ENCODE results near the gene BLM.
"Not testable (repeated sequence)": the region's sequence is repeated elsewhere in the genome, so short reads cannot be mapped to it uniquely, and the experiment has no call there.

BLM gene

DNA sequence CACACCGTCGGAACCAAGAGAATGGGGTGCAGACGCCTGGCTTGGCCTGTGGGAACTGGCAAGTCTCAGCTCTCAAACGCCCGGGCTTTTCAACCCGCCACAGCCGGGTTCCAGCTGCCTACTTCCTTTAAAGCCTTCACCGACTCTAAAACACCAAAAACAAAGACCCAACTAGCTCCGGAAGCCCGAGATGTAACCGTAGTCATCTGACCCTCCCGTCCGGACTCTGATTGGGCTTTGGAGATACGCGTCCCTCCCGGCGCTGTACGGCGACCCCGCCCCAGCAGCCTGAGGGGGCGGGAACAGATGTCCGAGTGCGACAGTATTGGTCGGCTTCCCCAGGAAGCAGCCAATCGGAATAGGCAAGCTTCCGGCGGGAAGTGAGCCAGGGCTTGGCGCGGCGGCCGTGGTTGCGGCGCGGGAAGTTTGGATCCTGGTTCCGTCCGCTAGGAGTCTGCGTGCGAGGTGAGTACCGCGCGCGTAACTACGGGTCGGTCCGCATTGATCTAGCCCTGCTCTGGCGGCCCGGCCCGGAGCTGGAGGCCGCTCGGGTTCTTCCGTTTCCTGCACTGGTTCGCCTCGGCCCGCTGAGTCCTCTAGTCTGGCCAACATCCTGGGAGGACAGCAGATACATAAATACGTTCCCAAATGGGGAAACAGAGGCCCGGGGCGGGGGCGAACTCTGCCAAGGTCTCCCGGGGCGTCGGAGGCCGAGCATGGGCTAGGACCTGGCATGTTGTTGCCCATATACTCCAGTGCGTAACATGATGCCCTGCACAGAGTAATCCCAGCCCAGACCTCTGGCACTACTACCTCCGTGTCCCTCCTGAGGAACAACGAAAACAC lies at the start of gene BLM:
Gene BLM (plus strand): TSS at position 371 of the 846 bp plus-strand sequence. CDS start 30,047 bp downstream, outside the sequence.
- peak; percentile 96 for DNase-seq

DNA sequence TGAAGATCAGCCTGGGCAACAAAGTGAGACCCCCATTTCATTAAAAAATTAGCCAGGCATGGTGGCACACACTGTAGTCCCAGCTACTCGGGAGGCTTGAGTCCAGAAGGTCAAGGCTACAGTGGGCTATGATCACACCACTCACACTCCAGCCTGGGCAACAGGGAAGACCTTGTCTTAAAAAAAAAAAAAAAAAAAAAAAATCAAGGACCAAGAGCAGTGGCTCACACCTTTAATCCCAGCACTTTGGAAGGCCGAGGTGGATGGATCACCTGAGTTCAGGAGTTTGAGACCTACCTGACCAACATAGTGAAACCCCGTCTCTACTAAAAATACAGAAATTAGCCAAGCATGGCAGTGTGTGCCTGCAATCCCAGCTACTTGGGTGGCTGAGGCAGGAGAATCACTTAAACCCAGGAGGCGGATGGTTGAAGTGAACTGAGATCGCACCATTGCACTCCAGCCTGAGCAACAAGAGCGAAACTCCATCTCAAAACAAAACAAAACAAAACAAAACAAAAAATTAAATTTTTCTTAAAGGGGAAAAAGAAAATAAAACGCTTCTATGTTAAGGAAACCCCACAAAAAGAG lies 49.3 kb upstream of the BLM start:
- DNase-seq, result not testable (repeated sequence)

DNA sequence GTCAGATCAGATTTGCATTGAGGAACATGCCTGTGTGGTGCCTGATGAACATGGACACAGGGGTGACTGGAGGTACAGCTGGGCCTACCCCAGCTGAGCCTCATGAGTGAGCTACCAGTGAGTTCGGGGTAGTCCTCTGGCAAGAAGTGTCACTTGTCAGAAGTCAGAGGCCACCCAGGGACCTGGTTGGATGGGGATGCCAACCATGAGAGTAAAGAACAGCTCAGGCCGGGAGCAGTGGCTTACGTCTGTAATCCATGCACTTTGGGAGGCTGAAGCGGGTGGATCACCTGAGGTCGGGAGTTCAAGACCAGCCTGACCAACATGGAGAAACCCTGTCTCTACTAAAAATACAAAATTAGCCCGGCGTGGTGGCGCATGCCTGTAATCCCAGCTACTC lies 46.5 kb upstream of the BLM start:
- DNase-seq, result not testable (repeated sequence)

DNA sequence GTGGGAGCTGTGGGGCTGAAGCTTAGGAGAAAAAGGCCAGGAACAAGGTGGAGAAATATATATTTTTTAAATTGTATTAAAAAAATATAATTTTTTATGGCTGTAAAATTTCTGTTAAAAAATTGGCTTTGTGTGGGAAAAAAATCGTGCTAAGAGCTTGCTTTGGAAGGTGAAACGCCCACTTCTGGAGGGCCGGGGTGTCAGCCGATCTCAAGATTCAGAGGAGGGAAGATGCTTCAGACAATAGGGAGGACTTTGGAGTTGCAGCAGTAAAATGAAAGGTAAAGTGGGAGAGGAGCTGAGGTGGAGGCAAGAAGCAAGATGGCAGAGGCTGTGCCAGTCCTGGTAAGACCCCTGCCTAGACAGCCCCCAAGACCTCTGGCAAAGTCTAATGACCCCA lies 45.9 kb upstream of the BLM start:
- no peak for DNase-seq

DNA sequence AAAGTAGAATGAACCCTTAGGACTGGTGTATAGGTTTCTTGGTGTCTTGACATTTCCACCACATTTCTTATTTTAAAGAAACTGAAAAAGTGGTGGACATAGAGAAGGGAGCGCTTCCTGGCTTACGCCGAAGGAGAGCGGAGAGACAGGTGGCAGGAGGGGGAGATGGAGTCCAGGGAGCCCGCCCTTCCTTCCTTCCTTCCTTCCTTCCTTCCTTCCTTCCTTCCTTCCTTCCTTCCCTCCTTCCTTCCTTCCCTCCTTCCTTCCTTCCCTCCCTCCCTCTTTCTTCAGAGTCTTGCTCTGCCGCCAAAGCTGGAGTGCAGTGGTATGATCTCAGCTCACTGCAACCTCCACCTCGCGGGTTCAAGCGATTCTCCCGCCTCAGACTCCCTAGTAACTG lies 43.8 kb upstream of the BLM start:
- not testable (repeated sequence) for DNase-seq

DNA sequence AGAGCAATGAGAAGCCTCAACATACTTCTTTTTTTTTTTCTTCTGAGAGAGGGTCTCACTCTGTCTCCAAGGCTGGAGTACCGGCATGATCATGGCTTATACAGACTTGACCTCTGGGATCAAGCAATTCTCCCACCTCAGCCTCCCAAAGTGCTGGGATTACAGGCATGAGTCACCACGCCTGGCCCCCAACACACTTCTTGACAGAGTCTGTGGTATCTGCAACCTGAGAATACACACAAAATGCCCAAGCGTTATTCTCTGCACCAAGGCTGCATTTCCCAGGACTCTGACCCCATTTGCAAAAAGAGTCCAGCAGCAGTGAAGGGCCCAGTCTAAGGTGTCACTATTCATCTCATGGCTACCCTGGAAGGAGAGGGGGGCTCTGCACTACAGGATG lies 42.7 kb upstream of the BLM start:
- no peak for DNase-seq

DNA sequence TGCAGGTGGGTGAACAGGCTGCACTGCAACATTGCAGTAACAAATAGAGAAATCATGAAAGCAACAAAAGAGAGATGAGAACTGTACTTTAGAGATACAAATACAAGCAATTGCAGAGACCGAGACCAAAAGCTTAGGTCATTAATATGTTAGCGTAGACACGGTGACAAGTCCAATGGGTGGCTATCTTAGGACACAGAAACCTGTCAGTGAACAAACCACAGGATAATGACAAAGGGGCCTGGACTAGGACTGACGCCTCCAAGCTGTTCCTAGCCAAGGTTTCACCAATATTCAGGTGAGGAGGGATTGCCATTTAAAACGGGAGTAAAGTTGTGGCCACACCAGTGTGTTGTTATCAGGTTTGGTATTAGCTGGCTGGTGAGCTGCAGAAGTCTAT lies 41.7 kb upstream of the BLM start:
- no peak for DNase-seq

DNA sequence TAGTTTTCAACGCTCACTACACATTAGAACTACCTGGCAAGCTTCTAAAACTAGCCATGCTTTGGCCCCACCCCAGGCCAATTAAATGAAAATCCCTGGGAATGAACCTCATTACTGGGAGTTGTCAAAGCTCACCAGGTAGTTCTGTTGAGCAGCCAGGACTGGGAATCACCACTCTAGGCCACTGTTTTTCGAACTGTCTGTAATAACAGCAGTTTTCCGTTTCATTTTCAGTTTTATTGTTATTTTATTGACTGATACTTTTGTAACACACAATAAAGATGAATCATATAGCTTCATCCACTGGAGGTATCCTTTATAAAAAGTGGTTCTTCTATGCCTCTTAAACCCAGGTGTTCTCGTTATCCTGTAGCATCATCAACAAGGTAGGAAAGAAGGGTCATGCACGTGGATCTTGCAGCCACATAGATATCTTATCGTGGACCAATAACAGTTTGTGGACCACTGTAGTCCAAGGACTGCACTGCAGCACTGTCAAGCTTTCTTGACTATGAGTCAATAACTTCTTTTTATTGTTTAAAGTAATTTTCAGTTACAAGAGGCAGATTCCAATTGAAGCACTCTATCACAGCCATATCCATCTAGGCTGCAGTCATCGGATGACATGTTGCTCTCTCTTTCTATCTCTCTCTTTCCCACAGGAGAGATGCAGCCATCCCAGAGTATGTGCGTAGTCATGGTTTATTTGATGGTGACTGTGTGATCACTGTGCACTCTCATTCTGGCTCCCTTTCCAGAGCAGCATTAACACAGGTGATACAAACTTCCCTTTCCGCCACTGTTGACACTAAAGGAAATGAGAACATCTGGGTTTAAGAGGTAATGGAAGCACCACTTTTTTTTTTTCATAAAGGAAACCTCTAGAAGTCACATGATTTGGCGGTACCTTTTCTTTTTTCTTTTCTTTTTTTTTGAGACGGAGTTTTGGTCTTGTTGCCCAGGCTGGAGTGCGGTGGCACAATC lies 39.0 kb upstream of the BLM start:
- DNase-seq, result no peak

DNA sequence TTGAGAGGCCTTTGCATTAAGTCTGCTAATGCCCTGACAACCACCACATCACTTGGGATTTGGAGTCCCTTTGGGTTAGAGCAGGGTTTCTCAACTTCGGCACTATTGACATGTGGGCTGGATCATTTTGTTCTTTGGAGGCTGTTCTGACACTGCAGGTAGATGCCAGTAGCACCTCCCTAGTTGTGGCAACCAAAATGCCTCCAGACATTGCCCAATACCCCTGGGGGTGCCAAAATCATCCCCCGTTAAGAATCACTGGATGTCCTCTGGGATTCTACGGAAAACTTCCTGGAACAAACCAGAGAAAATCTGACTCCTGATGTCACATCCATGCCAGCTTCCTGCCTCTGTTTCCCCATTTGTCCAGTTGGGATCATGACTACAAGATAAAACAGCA lies 37.2 kb upstream of the BLM start:
- no peak for DNase-seq

DNA sequence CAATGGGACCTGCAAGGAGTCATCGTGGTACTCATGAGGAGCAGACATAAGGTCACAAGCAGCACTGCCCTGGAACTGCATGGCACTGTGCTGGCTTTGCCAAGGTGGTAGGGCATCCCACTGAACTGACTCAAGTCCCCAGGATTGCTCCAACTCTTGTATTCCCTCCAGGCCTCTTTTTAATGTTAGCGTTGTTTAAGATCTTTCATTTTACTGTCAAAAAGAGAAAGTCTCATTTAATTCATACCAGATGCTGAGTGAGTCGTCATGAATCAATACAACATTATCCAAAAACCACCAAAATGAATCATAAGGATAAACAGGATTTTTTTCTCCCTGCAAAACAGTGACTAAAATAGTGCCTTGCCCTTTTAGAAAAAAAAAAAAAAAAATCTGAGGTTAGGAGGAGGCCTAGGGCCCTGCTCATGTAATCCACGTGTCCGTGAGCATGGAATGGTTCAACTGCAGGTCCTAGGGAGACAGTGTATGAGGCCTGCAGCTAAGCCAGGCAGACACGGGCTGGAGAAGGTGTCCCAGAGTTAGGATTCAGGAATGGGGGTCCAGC lies 36.7 kb upstream of the BLM start:
- no peak for DNase-seq

DNA sequence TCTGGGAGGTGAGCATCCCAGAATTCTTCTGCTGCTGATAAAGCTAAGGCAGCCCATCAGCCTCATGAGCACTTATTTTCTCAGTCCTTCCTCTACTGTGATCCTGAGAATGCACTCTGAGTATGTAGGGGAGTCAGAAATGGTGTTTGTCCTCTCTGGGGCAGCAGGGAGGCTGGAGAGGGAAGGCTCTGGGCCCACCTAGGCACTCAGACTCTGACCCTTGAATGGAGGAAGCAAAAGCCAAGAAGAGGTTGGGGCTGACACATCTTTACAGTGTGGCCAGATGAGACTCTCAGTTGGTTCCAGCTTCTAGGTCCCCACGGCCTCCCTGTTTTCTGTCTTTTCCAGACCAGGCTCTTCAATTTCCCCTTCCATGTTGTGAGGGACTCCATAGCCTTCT lies 36.1 kb upstream of the BLM start:
- DNase-seq, result no peak

DNA sequence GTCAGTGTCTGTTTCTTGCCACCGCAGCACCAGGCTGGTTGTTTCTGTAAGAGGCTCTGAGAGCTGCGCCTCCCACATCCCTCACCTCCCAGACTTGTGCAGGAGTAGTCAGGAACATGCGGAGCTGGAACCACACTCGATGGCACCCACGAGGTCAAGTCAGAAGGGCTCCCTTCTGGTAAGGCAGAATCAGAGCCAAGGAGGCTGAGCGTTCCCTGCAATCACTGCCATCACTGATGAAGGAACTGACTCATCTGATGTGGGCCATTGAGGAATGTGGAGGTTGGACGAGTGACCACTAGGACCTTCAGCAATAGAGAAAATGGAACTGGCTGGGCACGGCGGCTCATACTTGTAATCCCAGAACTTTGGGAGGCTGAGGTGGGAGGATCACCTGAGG lies 35.7 kb upstream of the BLM start:
- DNase-seq, result no peak

DNA sequence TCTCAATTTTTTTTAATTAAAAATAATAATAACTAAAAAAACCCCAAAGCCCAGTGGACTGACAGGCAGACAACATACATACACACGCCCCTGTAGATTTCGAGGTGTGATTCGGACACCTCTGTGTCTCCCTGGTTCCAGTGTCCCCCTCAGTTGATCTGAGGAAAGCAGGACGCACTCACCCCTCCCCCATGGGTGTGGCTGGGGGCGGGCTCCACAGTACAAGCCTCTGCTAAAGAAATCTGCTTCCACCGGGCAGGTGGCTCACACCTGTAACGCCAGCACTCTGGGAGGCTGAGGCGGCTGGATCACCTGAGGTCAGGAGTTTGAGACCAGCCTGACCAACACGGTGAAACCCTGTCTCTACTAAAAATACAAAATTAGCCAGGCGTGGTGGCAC lies 33.8 kb upstream of the BLM start:
- DNase-seq, result no peak

DNA sequence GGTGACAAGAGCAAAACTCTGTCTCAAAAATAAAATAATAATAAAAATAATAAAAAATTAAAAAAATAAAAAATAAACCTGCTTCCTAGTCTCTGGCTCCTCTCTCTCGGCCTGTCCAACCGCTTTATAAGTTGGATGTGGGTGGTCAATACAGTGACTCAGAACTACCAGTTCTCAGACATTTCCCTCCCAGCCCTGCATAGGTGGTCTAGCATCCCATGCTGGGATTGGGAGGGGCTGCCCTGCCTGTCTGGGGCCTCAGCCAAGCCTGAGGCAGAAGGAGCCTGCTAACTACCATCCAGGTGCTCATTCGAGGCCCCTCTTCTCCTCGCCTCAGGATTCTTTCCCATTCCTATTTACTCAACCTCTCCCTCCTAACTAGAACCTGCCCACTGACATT lies 33.3 kb upstream of the BLM start:
- DNase-seq, result no peak

DNA sequence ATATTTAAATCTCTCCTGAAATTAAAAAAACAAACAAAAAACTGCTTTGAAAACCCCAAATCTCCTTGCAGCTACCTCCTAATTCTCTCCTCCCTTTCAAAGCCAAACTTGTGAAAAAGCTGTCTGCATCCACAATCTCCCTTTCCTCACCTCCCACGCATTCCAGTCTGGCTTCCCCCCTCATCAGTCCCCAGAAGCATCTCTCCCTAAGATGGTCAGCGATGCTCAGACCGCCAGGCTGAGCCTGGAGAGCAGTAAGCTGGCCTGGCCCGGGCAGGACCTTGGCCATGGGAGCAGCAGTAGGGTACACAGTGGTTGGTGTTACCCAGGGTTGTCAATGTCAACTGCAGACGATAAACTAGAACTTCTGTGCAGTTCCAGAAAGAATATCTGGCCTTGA lies 32.9 kb upstream of the BLM start:
- no peak for DNase-seq

DNA sequence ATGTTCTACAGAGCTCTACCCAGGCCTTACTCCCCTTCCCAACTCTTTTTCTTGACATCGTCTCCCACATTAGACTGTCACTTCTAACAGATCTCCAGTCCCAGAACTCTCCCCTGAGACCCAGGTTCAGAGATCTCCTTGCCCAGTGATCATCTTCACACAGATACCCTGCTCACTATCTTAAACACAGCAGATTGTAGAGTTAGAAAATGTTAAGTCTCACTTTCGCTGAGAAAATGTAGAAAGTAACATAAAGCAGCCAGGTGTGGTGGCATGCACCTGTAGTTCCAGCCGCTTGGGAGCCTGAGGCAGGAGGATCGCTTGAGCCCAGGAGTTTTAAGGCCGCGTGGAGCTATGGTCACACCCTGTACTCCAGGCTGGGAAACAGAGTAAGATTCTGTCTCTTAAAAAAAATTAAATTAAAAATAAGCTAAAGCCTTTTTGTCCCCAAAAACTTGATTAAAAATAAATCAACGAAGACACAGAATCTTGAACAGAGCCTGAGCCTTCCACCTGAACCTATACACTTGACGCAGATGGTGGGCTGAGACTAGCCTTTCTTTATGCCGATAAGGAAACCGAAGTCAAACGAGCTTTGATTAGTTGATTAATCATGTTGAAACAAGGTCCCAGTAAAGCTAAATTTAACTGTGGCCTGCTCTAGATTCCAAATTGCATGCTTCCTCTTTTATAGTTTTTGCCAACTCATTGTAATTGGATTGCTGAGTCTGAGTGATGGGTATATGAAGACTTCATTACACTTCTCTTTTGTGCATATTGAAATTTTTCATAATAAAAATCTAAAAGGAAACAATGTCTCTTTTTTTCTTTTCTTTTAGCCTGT lies 31.3 kb upstream of the BLM start:
- DNase-seq, result no peak

DNA sequence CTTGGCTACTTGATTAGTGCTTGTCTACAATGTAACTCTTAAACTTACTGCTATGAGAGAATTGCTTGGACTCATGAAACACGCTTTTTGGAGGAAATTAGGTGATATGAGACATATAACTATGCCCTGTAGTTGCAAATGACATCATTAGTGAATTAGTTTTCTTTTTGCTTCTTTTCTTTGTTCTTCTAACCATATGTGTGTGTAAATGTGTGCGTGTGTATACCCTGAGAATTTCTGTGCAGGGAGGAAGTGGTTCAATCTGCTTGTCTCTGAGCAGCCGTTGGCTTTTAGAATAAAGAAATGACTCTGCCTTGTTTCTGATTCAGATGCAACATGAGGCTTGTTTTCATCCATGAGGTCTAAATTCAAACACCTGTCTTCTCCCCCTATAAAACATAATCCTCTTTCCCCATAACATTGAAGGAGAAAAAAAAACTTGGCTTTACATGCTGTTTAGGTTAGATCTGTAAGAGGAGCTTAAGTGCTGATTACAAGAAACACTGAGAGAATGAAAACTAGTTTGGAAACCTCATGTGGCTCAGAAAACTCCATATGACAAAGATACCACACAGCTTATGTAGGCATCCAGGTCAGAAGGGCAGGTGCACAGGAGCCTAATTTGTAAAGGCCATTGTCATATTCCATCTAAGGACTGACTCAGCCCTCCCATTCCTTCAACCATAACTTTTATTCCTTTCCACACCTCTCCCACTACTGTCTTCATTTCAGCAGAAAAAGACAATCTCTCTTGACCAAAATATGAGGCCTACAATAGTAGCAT lies 30.5 kb upstream of the BLM start:
- no peak for DNase-seq

DNA sequence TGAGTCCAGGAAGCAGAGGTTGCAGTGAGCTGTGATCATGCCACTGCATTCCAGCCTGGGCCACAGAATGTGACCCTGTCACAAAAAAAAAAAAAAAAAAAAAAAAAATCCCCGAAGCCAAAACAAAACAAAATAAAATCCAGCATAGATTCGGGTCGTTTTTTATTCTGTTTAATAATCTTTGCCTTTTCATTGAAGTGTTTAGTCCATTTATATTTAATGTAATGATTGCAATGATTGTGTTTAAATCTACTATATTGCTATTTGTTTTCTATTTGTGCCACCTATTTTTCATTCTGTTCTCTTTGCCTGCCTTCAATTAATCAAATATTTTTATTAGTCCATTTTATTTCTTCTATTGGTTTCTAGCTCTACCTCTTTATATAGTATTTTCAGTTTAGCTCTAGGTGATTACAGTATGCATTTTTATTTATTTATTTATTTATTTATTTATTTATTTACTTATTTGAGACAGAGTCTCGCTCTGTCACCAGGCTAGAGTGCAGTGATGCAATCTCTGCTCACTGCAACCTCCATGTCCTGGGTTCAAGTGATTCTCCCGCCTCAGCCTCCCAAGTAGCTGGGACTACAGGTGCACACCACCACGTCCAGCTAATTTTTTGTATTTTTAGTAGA lies 27.7 kb upstream of the BLM start:
- not testable (repeated sequence) for DNase-seq

DNA sequence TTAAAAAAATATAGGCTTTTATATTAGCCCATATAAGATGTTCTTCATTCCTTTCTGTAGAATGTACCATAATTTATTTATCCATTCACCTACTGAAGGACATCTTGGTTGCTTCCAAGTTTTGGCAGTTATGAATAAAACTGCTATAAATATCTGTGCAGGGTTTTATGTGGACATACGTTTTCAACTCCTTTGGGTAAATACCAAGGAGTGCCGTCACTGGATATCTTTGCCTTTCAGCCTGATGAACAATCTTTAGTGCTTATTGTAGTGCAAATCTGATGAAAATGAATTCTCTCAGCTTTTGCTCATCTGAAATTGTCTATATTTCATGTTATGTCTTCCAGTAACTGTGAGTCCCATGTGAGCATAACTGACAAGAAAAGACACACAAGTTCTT lies 26.6 kb upstream of the BLM start:
- DNase-seq, result no peak

DNA sequence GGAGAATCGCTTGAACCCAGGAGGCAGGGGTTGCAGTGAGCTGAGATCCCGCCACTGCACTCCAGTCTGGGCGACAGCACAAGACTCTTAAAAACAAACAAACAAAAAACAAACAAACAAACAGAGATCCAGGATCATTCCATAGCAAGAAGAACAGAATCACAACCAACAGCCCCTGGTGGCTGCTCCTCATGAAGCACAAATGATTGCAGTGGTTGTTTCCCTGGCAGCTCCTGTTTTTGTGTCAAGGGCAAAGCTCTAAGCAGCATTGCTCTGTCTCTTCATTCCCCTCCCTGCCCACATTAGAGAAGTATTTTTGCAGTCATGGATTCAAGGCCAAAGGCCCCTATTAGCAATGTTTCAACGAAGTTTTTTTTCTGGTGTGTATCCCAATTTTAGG lies 25.8 kb upstream of the BLM start:
- DNase-seq, result no peak

Data from NCI-H774 (cell line).